Right lobe of liver (tissue), 6 donors: ENCODE data around the gene E2F6. TPM values are rescaled to one million over a fixed set of nuclear protein-coding genes. Genes with fewer than 3 reads are reported as not detected.

Experiments
- ATAC-seq, 4 donors: fragments of 200-7000 bp; cut with Tn5 transposase; one replicate each; pipeline ENCODE4 v1.9.1; 2020; ENCODE audit warnings: mild to moderate bottlenecking in 4 of 4, moderate library complexity in 4 of 4
- DNase-seq, 3 donors: peaks; one replicate each; pipeline ENCODE4 v3.0.0-alpha.2; 2020
- H3K27ac ChIP-seq, 3 donors: fragments of 200-600 bp; one replicate each; pipeline ENCODE4 v1.8.0; 2022
- H3K27me3 ChIP-seq, 2 donors: fragments of 200-600 bp; one replicate each; pipeline ENCODE4 v1.8.0; 2022
- H3K36me3 ChIP-seq, 4 donors: fragments of 200-600 bp; sonication (generic) in 1 of 4; one replicate each; pipeline versions ENCODE4 v1.5.1 to v1.8.0; 2017 to 2022; ENCODE audit warnings: control low read depth in 1 of 4
- H3K4me1 ChIP-seq, 4 donors: fragments of 200-600 bp; sonication (generic) in 1 of 4; one replicate each; pipeline versions ENCODE4 v1.5.1 to v1.8.0; 2017 to 2022; ENCODE audit warnings: control low read depth in 1 of 4
- H3K4me3 ChIP-seq, 3 donors: fragments of 200-600 bp; one replicate each; pipeline ENCODE4 v1.8.0; 2022
- H3K9me3 ChIP-seq, 4 donors: fragments of 200-600 bp; sonication (generic) in 1 of 4; one replicate each; pipeline versions ENCODE4 v1.5.1 to v1.8.0; 2017 to 2022; ENCODE audit warnings: control low read depth in 1 of 4
- CTCF ChIP-seq, 4 donors: fragments of 200-600 bp in 3 of 4; fragments of 450-650 bp in 1 of 4; IDR thresholded peaks; one replicate each; pipeline versions ENCODE4 v1.5.1 to v1.8.0; 2016 to 2022; ENCODE audit warnings: antibody characterized with exemption in 4 of 4, mild to moderate bottlenecking in 2 of 4
- POLR2A ChIP-seq: fragments of 450-650 bp; IDR thresholded peaks from one replicate; pipeline ENCODE4 v1.6.1; 2017; ENCODE audit warnings: antibody characterized with exemption, mild to moderate bottlenecking
- WGBS: methylation state at CpG from one replicate; pipeline ENCODE4 v1.1.6; 2018; ENCODE audit warnings: low coverage, low lambda C conversion rate; ENCODE audit not compliant: insufficient coverage; ENCODE audit errors: missing lambda C conversion rate; 5-methylcytosine and 5-hydroxymethylcytosine counted together
- intact Hi-C, 2 donors: fragments of 100-400 bp; cut with DNase I; formaldehyde crosslinking; loops; one replicate each; pipeline versions ENCODE4 v1.11.2 to v1.14.1; 2022
- total RNA-seq, 6 experiments: library from RNA; depleted of rRNA in 2 of 6; stranded (reverse); fragments of >200 nt in 2 of 6; fragmentation: NEBNext Ultra II Directional in 3 of 6; extraction: Animal tissue kit (Norgen Biotek cat#: 25700) in 3 of 6; gene quantifications; one replicate each; pipeline versions ENCODE4 v1.1.0 to v1.2.4, GENCODE V29; 2016 to 2023
- donor health status: DM: no; HTN: yes; CAD: no.
- donor health status: DM: no; HTN: no; CAD: no.
- donor health status: DM: no; HTN: no; CAD: no.
- donor health status: DM: no; HTN: yes; CAD: no.
- donor health status: DM: no; HTN: yes; CAD: no.

The E2F6 gene
- total RNA-seq, 6 experiments from 2014 or later: 4.4 to 9.9 (median 5.8) TPM

DNA sequence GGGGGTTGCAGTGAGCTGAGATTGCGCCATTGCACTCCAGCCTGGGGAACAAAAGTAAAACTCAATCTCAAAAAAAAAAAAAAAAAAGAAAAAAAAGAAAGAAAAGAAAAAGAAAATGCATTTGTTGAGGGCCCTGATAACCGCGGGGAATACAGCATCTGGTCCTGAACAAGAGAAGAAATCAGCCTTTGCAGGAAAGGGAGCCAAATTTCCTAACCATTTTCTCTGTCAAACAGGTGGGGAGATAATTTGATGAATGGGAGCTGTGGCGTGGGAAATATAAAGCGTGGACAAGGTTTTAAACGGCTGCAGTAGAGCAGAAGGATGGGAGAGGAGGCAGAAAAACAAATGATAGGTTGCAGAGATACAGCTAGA is 864 bp downstream of the E2F6 start:
- 40% methylated on average over 6 of the region's 6 CpGs for WGBS
- Histone ChIP-seq H3K36me3 (peaks cover 0 to 2% (median 0%) of the 10 kb centered on the region in 4 donors), H3K9me3 (no peaks in the 10 kb centered on the region), H3K4me3 (peak overlapping the region; percentile 64 to 87 (median 77)), H3K27ac (peak overlapping the region; percentile 78 to 85 (median 80)), H3K27me3 (no peaks in the 10 kb centered on the region), H3K4me1 (peaks cover 0 to 27% (median 10%) of the 10 kb centered on the region in 4 donors)
- intact Hi-C loops: no loop called here
- TF ChIP-seq POLR2A: no peak
- no peak for TF ChIP-seq CTCF (IDR thresholded peaks at IDR 0.05)
- DNase-seq (no peak), ATAC-seq (no peak)

- Histone ChIP-seq H3K36me3 (peaks cover 0 to 2% (median 0%) of the 10 kb centered on the region in 4 donors), H3K27me3 (no peaks in the 10 kb centered on the region), H3K4me3 (no peak overlapping the region), H3K4me1 (peaks cover 0 to 24% (median 8%) of the 10 kb centered on the region in 4 donors), H3K9me3 (no peaks in the 10 kb centered on the region), H3K27ac (no peak overlapping the region)
- WGBS: 80% methylated on average over 3 of the region's 4 CpGs
- DNase-seq (no peak), ATAC-seq (no peak)
- TF ChIP-seq CTCF (IDR thresholded peaks at IDR 0.05) (no peak), POLR2A (no peak)
- intact Hi-C loops: no loop called here
These were observed 6.1 kb downstream of the E2F6 start for GRCh38 chr2:11459816-11460215.

DNA sequence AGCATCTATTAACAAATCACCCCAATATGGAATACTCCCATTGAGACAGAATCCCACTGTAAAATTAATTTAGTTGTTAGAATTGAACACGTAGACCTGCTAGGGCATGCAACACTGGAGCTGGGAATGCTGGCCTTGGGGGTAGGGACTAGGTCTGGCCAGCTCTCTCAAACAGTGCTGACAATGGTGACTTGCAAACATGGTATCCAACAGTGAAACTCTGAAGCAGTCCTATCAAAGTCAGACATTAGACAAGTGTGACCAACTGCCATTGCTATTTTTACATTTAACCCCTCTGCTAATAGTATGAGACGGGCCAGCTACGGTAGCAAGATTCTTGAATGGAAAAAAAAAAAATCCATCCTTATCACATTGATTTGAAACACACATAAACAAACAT is 7.2 kb downstream of the E2F6 start:
- Histone ChIP-seq H3K27ac (no peak overlapping the region), H3K9me3 (no peaks in the 10 kb centered on the region), H3K27me3 (no peaks in the 10 kb centered on the region), H3K4me1 (peaks cover 0 to 14% (median 4%) of the 10 kb centered on the region in 4 donors), H3K4me3 (no peak overlapping the region), H3K36me3 (peaks cover 0 to 2% (median 0%) of the 10 kb centered on the region in 4 donors)
- DNase-seq: no peak
- 73% methylated on average over 2 of the region's 3 CpGs for WGBS
- intact Hi-C loops: no loop called here
- no peak for TF ChIP-seq POLR2A
- ATAC-seq: no peak

- no peak for ATAC-seq
These were observed 8.0 kb downstream of the E2F6 start for GRCh38 chr2:11457935-11458334.

GRCh38 chr2:11456251-11456650 is 9.7 kb downstream of the E2F6 start:
- H3K27me3 ChIP-seq: no peaks in the 10 kb centered on the region
- no peak for DNase-seq
- H3K27ac ChIP-seq: no peak overlapping the region
- no peaks in the 10 kb centered on the region for H3K9me3 ChIP-seq
- peaks cover 0 to 23% (median 1%) of the 10 kb centered on the region in 4 donors for H3K36me3 ChIP-seq
- intact Hi-C loops: no loop called here
- TF ChIP-seq CTCF (IDR thresholded peaks at IDR 0.05) (no peak), POLR2A (no peak)
- no peaks in the 10 kb centered on the region for H3K4me1 ChIP-seq
- H3K4me3 ChIP-seq: no peak overlapping the region
- 69% methylated on average over 3 of the region's 3 CpGs for WGBS
- no peak for ATAC-seq

More at GRCh38 chr2:11457935-11458334, 8.0 kb downstream of the E2F6 start:
- WGBS: 75% methylated on average over 1 of the region's 1 CpG
- TF ChIP-seq POLR2A: no peak
- Histone ChIP-seq H3K4me3 (no peak overlapping the region), H3K9me3 (no peaks in the 10 kb centered on the region), H3K27ac (no peak overlapping the region), H3K4me1 (peaks cover 0 to 6% (median 3%) of the 10 kb centered on the region in 4 donors), H3K27me3 (no peaks in the 10 kb centered on the region), H3K36me3 (peaks cover 0 to 6% (median 0%) of the 10 kb centered on the region in 4 donors)
- intact Hi-C loops: no loop called here
- no peak for DNase-seq
